PC-3 (cell line): Measurements from ENCODE around the gene OR52A1. TPM values are rescaled to one million over a fixed set of nuclear protein-coding genes. Genes with fewer than 3 reads are reported as not detected.

ENCODE experiments used
- ATAC-seq: fragments of 200-7000 bp; cut with Tn5 transposase; 2 replicates; pipeline ENCODE4 v1.9.1; 2020; ENCODE audit warnings: mild to moderate bottlenecking, moderate library complexity
- Bru-seq: library from RNA; stranded (reverse); fragments of 400-500 nt; gene quantifications from one replicate; lab custom pipeline; 2021; lab: Mats Ljungman, UMichigan
- BruChase-seq, 2 experiments: library from RNA; stranded (reverse); fragments of 400-500 nt; gene quantifications; one replicate each; lab custom pipeline; 2021; lab: Mats Ljungman, UMichigan
- BruUV-seq: library from RNA; stranded (reverse); fragments of 400-500 nt; replicated peaks from 2 replicates; lab custom pipeline; 2021; lab: Mats Ljungman, UMichigan
- CTCF ChIA-PET: fragments of 300-600 bp; sonication (Branson Sonifier 250); formaldehyde crosslinking; loops from one replicate; lab custom pipeline; 2022; ENCODE audit warnings: antibody characterized with exemption; lab: Charles Lee
- POLR2A ChIA-PET: fragments of 300-600 bp; sonication (Branson Sonifier 250); formaldehyde crosslinking; loops from one replicate; lab custom pipeline; 2022; ENCODE audit warnings: antibody characterized with exemption; ENCODE audit not compliant: unreplicated experiment; lab: Charles Lee
- DNase-seq: peaks from one replicate; pipeline ENCODE4 v3.0.0-alpha.2; 2015
- H2AFZ ChIP-seq: fragments of 300-600 bp; sonication (generic); 2 replicates; pipeline ENCODE4 v1.6.0; 2016; ENCODE audit warnings: antibody characterized with exemption, low read length
- H3F3A ChIP-seq: fragments of 300-600 bp; sonication (generic); one replicate; pipeline ENCODE4 v1.6.0; 2017; ENCODE audit warnings: antibody characterized with exemption, low read length, control low read depth, mild to moderate bottlenecking; ENCODE audit not compliant: unreplicated experiment
- H3K27ac ChIP-seq: fragments of 300-600 bp; sonication (generic); 2 replicates; pipeline ENCODE4 v1.5.1; 2016; ENCODE audit warnings: mild to moderate bottlenecking, low read length
- H3K27me3 ChIP-seq: fragments of 300-600 bp; sonication (generic); 2 replicates; pipeline ENCODE4 v1.6.1; 2016; ENCODE audit warnings: low read length, mixed read lengths
- H3K36me3 ChIP-seq: fragments of 300-600 bp; sonication (generic); 2 replicates; pipeline ENCODE4 v1.6.1; 2016; ENCODE audit warnings: low read depth, mixed run types, low read length, mixed read lengths
- H3K4me1 ChIP-seq: fragments of 300-600 bp; sonication (generic); 2 replicates; pipeline ENCODE4 v1.5.1; 2016; ENCODE audit warnings: low read length; ENCODE audit not compliant: insufficient read depth
- H3K4me2 ChIP-seq: fragments of 300-600 bp; sonication (generic); 2 replicates; pipeline ENCODE4 v1.6.0; 2016; ENCODE audit warnings: low read length
- H3K4me3 ChIP-seq: fragments of 300-600 bp; sonication (generic); 2 replicates; pipeline ENCODE4 v1.5.1; 2016; ENCODE audit warnings: mild to moderate bottlenecking, low read length, mixed read lengths
- H3K79me2 ChIP-seq: fragments of 300-600 bp; sonication (generic); 2 replicates; pipeline ENCODE4 v1.6.1; 2017; ENCODE audit warnings: low read length, mixed read lengths
- H3K9ac ChIP-seq: fragments of 300-600 bp; sonication (generic); 2 replicates; pipeline ENCODE4 v1.6.0; 2016; ENCODE audit warnings: mild to moderate bottlenecking, low read length
- H3K9me2 ChIP-seq: fragments of 300-600 bp; sonication (generic); replicated peaks from 2 replicates; pipeline ENCODE4 v1.6.1; 2016; ENCODE audit warnings: mixed run types, low read length, mixed read lengths
- H3K9me3 ChIP-seq: fragments of 300-600 bp; sonication (generic); 2 replicates; pipeline ENCODE4 v1.6.1; 2016; ENCODE audit warnings: low read length, mixed read lengths
- H4K20me1 ChIP-seq: fragments of 300-600 bp; sonication (generic); 2 replicates; pipeline ENCODE4 v1.6.1; 2016; ENCODE audit warnings: low read length, mixed read lengths
- CTCF ChIP-seq: fragments of 300-600 bp; sonication (generic); conservative IDR thresholded peaks from 2 replicates; pipeline ENCODE4 v1.5.1; 2017; ENCODE audit warnings: antibody characterized with exemption, low read depth, mild to moderate bottlenecking, low read length
- EZH2 ChIP-seq: fragments of 300-600 bp; sonication (generic); IDR thresholded peaks from one replicate; pipeline ENCODE4 v1.6.1; 2017; ENCODE audit warnings: antibody characterized with exemption, mild to moderate bottlenecking, low read length; ENCODE audit not compliant: unreplicated experiment
- EZH2phosphoT487 ChIP-seq: fragments of 300-600 bp; sonication (generic); IDR thresholded peaks from 2 replicates; pipeline ENCODE4 v1.6.1; 2018; ENCODE audit warnings: mild to moderate bottlenecking, antibody characterized with exemption, low read length, borderline replicate concordance
- intact Hi-C: fragments of 100-400 bp; cut with micrococcal nuclease; formaldehyde crosslinking; loops from 2 replicates; pipeline ENCODE4 v1.9.0; 2023
- long read RNA-seq: library from polyadenylated mRNA; unstranded; transcript quantifications from one replicate; pipeline ENCODE4 v2.0.0, GENCODE V29; 2021; ENCODE audit not compliant: unreplicated experiment
- total RNA-seq: library from RNA; depleted of rRNA; stranded (reverse); fragments of >200 nt; gene quantifications from 2 replicates; pipeline ENCODE4 v1.2.3, GENCODE V29; 2014; rRNA removed

OR52A1 gene
- not detected in 2 replicates for total RNA-seq
- Bru-seq, nascent RNA, result not detected
- BruChase-seq, experiment 1, labeled RNA remaining after a 6-hour chase, result not detected
- BruChase-seq, experiment 2, labeled RNA remaining after a 2-hour chase, result not detected
- long read RNA-seq, result 0 reads

DNA sequence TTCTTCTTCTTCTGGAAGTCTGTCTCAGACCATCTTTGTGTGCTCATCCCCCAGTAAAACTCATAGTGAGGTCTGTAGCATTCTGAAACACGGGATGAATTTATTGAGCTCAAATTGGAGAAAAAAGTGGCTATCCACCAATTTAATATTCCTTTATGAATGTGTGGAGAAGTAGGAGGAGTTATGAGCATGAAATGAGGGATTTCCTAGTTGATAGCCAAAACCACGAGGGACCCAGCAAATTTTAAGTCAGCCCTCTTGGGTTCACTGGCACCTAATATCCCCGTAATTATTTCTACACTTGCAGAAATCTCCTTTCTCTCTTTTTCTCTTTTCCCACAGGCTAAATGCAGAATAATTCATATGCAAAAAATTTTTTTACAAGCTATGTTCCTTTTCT lies at the start of gene OR52A1:
Gene OR52A1 (minus strand): TSS at position 101 of the 400 bp plus-strand sequence. CDS start 2,388 bp downstream, outside the sequence.
- ATAC-seq (no peak), DNase-seq (no peak)
- H3K9me3 ChIP-seq, result no peaks in the 10 kb centered on the region
- H3K9me2 ChIP-seq, result no peaks in the 10 kb centered on the region
- H3K4me2 ChIP-seq, result no peak within 1 kb of the TSS
- no peaks in the 10 kb centered on the region for H3K27me3 ChIP-seq
- no peaks in the 10 kb centered on the region for H3F3A ChIP-seq
- H3K36me3 ChIP-seq, result no peaks in the 10 kb centered on the region
- no TSS peak for BruUV-seq
- H2AFZ ChIP-seq, result no peak within 1 kb of the TSS
- CTCF ChIA-PET, result no interaction called here
- TF ChIP-seq EZH2, result no peak
- TF ChIP-seq CTCF, result no peak
- no peak for TF ChIP-seq EZH2phosphoT487
- H3K79me2 ChIP-seq, result no peaks in the 10 kb centered on the region
- H3K4me1 ChIP-seq, result no peaks in the 10 kb centered on the region
- intact Hi-C loops, result no loop called here
- H3K9ac ChIP-seq, result no peak within 1 kb of the TSS
- no peak within 1 kb of the TSS for H3K4me3 ChIP-seq
- POLR2A ChIA-PET, result no interaction called here
- H4K20me1 ChIP-seq, result no peaks in the 10 kb centered on the region
- no peak within 1 kb of the TSS for H3K27ac ChIP-seq

GRCh38 chr11:5203366-5203765 lies 48.8 kb upstream of the OR52A1 start:
- Histone ChIP-seq H2AFZ (no peak overlapping the region), H3F3A (no peaks in the 10 kb centered on the region), H3K4me1 (no peaks in the 10 kb centered on the region), H3K79me2 (no peaks in the 10 kb centered on the region), H3K27ac (no peak overlapping the region), H3K4me2 (no peak overlapping the region), H3K9ac (no peak overlapping the region), H4K20me1 (no peaks in the 10 kb centered on the region), H3K4me3 (no peak overlapping the region), H3K9me2 (no peaks in the 10 kb centered on the region), H3K9me3 (no peaks in the 10 kb centered on the region), H3K36me3 (no peaks in the 10 kb centered on the region), H3K27me3 (no peaks in the 10 kb centered on the region)
- TF ChIP-seq EZH2phosphoT487, result no peak
- no peak for TF ChIP-seq EZH2
- TF ChIP-seq CTCF, result no peak
- intact Hi-C loops, result loop anchor here (10.0 kb wide), 1 partner anchor 601 kb away; the partner anchor contains the start of gene OR52N2
- POLR2A ChIA-PET, result no interaction called here
- CTCF ChIA-PET, result no interaction called here
- no TSS peak for BruUV-seq
- DNase-seq, result no peak
- ATAC-seq, result no peak

DNA sequence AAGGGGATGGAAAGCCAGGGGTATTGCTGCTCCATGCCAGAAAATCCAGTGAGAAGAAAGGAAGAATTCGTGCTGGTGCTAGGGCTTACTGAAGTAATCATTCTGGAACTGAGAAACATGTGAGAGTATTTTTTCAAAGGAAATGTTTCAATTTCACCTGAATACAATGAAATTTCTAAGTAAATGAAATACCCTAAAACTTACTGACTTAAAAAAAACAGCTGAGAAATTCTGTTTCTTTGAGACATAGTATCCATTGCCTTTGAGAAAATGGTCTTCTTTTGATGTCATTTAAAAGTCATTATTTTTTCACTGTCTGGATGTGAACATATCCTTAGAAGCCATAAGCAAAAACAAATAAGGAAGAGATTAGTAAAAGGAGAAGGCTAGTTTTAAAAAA lies 46.0 kb upstream of the OR52A1 start, which contains the start of gene OR51V1:
Gene OR51V1 (minus strand): TSS at position 101 of the 400 bp plus-strand sequence. CDS start 0 bp downstream, at position 101.
- no peaks in the 10 kb centered on the region for H3F3A ChIP-seq
- CTCF ChIA-PET, result no interaction called here
- H3K9ac ChIP-seq, result no peak within 1 kb of the TSS
- H3K9me3 ChIP-seq, result no peaks in the 10 kb centered on the region
- no peak within 1 kb of the TSS for H3K27ac ChIP-seq
- ATAC-seq, result no peak
- TF ChIP-seq CTCF (no peak), EZH2phosphoT487 (no peak), EZH2 (no peak)
- no peaks in the 10 kb centered on the region for H3K36me3 ChIP-seq
- POLR2A ChIA-PET, result no interaction called here
- H2AFZ ChIP-seq, result no peak within 1 kb of the TSS
- H3K4me2 ChIP-seq, result no peak within 1 kb of the TSS
- H3K4me3 ChIP-seq, result no peak within 1 kb of the TSS
- no peaks in the 10 kb centered on the region for H3K27me3 ChIP-seq
- DNase-seq, result no peak
- intact Hi-C loops, result loop anchor here (10.0 kb wide), 1 partner anchor 604 kb away; the partner anchor contains the start of gene OR52N2
- no peaks in the 10 kb centered on the region for H3K9me2 ChIP-seq
- no peaks in the 10 kb centered on the region for H3K79me2 ChIP-seq
- no peaks in the 10 kb centered on the region for H4K20me1 ChIP-seq
- no TSS peak for BruUV-seq
- H3K4me1 ChIP-seq, result no peaks in the 10 kb centered on the region
